ENCODE data around the gene STON2. TPM values are rescaled to one million over a fixed set of nuclear protein-coding genes. Genes with fewer than 3 reads are reported as not detected.
A peak's percentile ranks its signal among the peaks of the same experiment; 100 is the strongest.

Gene STON2
- total RNA-seq, 1 donor from 2014 or later: 60.4 TPM

- no peak for DNase-seq (ENCODE audit: low spot score in 2 of 2, unreplicated experiment in 2 of 2)
- H3K27me3 Mint-ChIP-seq (ENCODE audit: low read depth): no peaks in the 10 kb centered on the region
- H3K36me3 Mint-ChIP-seq: peaks cover 6% of the 10 kb centered on the region
- H3K9me3 Mint-ChIP-seq: peaks cover 10% of the 10 kb centered on the region
- H3K27ac Mint-ChIP-seq: no peak overlapping the region
- TF ChIP-seq CTCF (IDR thresholded peaks at IDR 0.05; ENCODE audit: unreplicated experiment): no peak
- peaks cover 15% of the 10 kb centered on the region for H3K4me1 Mint-ChIP-seq
- H3K4me3 Mint-ChIP-seq: no peak overlapping the region
Observed at GRCh38 chr14:81406863-81407262, 6.7 kb upstream of the STON2 start.

- H3K4me1 Mint-ChIP-seq: peaks cover 36% of the 10 kb centered on the region
- no peak for DNase-seq (ENCODE audit: low spot score in 2 of 2, unreplicated experiment in 2 of 2)
- peaks cover 6% of the 10 kb centered on the region for H3K9me3 Mint-ChIP-seq
- no peaks in the 10 kb centered on the region for H3K27me3 Mint-ChIP-seq (ENCODE audit: low read depth)
- H3K36me3 Mint-ChIP-seq: peaks cover 2% of the 10 kb centered on the region
- no peak for TF ChIP-seq CTCF (IDR thresholded peaks at IDR 0.05; ENCODE audit: unreplicated experiment)
- no peak overlapping the region for H3K27ac Mint-ChIP-seq
- no peak overlapping the region for H3K4me3 Mint-ChIP-seq
Observed at GRCh38 chr14:81402123-81402495, 2.0 kb upstream of the STON2 start.

- peaks cover 6% of the 10 kb centered on the region for H3K9me3 Mint-ChIP-seq
- peaks cover 31% of the 10 kb centered on the region for H3K4me1 Mint-ChIP-seq
- DNase-seq (ENCODE audit: low spot score in 2 of 2, unreplicated experiment in 2 of 2): no peak
- H3K27me3 Mint-ChIP-seq (ENCODE audit: low read depth): no peaks in the 10 kb centered on the region
- peaks cover 2% of the 10 kb centered on the region for H3K36me3 Mint-ChIP-seq
- no peak for TF ChIP-seq CTCF (IDR thresholded peaks at IDR 0.05; ENCODE audit: unreplicated experiment)
- no peak overlapping the region for H3K4me3 Mint-ChIP-seq
- H3K27ac Mint-ChIP-seq: peak overlapping the region; percentile 80
Observed at GRCh38 chr14:81401420-81402122, 1.4 kb upstream of the STON2 start.

- Mint-ChIP-seq H3K4me3 (no peak overlapping the region), H3K4me1 (peaks cover 30% of the 10 kb centered on the region), H3K27ac (peak overlapping the region; percentile 80), H3K9me3 (peaks cover 6% of the 10 kb centered on the region), H3K36me3 (peaks cover 2% of the 10 kb centered on the region), H3K27me3 (ENCODE audit: low read depth) (no peaks in the 10 kb centered on the region)
- TF ChIP-seq CTCF (IDR thresholded peaks at IDR 0.05; ENCODE audit: unreplicated experiment): no peak
- DNase-seq (ENCODE audit: low spot score in 2 of 2, unreplicated experiment in 2 of 2): no peak
Observed at GRCh38 chr14:81400852-81401251, 728 bp upstream of the STON2 start.

- no peaks in the 10 kb centered on the region for H3K27me3 Mint-ChIP-seq (ENCODE audit: low read depth)
- no peaks in the 10 kb centered on the region for H3K9me3 Mint-ChIP-seq
- TF ChIP-seq CTCF (IDR thresholded peaks at IDR 0.05; ENCODE audit: unreplicated experiment): no peak
- H3K4me1 Mint-ChIP-seq: peaks cover 30% of the 10 kb centered on the region
- no peak for DNase-seq (ENCODE audit: low spot score in 2 of 2, unreplicated experiment in 2 of 2)
- H3K4me3 Mint-ChIP-seq: no peak overlapping the region
- no peaks in the 10 kb centered on the region for H3K36me3 Mint-ChIP-seq
- H3K27ac Mint-ChIP-seq: peak overlapping the region; percentile 41
Observed at GRCh38 chr14:81398196-81398891, 1.8 kb downstream of the STON2 start.
